ENCODE data around the gene SLC25A39. TPM values are rescaled to one million over a fixed set of nuclear protein-coding genes. Genes with fewer than 3 reads are reported as not detected.

SLC25A39 gene
- total and polyA plus RNA-seq, 2 of the 13 experiments (the other 11 are each of a cell fraction or from before 2014, with no cell fraction given), result 144 to 151 TPM

- TF ChIP-seq MNT (IDR thresholded peaks at IDR 0.05) (no peak), SOX5 (CRISPR knock-in tag; IDR thresholded peaks at IDR 0.05; ENCODE audit: borderline replicate concordance) (no peak), ZFP82 (CRISPR knock-in tag; IDR thresholded peaks at IDR 0.05; ENCODE audit: borderline replicate concordance) (no peak), ZNF414 (CRISPR knock-in tag; IDR thresholded peaks at IDR 0.05) (no peak), ELF1 (CRISPR knock-in tag; IDR thresholded peaks at IDR 0.05) (no peak), KLF6 (CRISPR knock-in tag; IDR thresholded peaks at IDR 0.05) (no peak)
These were observed 26.6 kb downstream of the SLC25A39 start (continued) for GRCh38 chr17:44297975-44298374.

- Histone ChIP-seq H3K9ac (ENCODE audit: insufficient read depth, low read depth, low read length) (no peak overlapping the region), H3K4me3 (replicated peaks in 1 of 3; ENCODE audit: insufficient read depth in 1 of 3, low read depth in 2 of 3, low read length in 3 of 3) (no peak overlapping the region), H3K27me3 (ENCODE audit: control insufficient read depth in 1 of 2, insufficient read depth in 2 of 2, low read length in 2 of 2) (peaks cover 0 to 24% of the 10 kb centered on the region in 2 experiments; a peak in 3 of 5 replicates), H3K27ac (ENCODE audit: extremely low read length, insufficient read depth, low read length) (no peak overlapping the region), H3K79me2 (ENCODE audit: insufficient read depth, low read length) (no peaks in the 10 kb centered on the region), H3K4me2 (ENCODE audit: low read depth, low read length) (no peak overlapping the region), H2AFZ (ENCODE audit: low read length) (no peak overlapping the region), H3K36me3 (replicated peaks in 1 of 2; ENCODE audit: control insufficient read depth in 1 of 2, insufficient read depth in 2 of 2, low read length in 2 of 2) (no peaks in the 10 kb centered on the region), H3K4me1 (ENCODE audit: insufficient read depth, low read length) (no peaks in the 10 kb centered on the region), H4K20me1 (ENCODE audit: insufficient read depth, low read length) (no peaks in the 10 kb centered on the region), H3K9me3 (ENCODE audit: low read length) (no peaks in the 10 kb centered on the region)
- ChIA-PET POLR2A (interaction anchor here (2.2 kb wide), 1 partner anchor 14 kb away, joined by 5 read pairs; no protein-coding TSS in a partner anchor), CTCF (ENCODE audit: low intra/inter-chr PET ratio, low total read pairs) (no interaction called here)
- no peak for DNase-seq (ENCODE audit: low spot score)
- intact Hi-C loops (cut with micrococcal nuclease; ENCODE audit: unreplicated experiment) (no loop called here), in situ Hi-C loops (cut with HindIII; ENCODE audit: extremely low pct_ligation_motif_present, low pct_unique_long_range_greater_than_20kb) (no loop called here)
- no peak for FAIRE-seq
- 25% methylated on average over 9 of the region's 9 CpGs for WGBS (ENCODE audit: low lambda C conversion rate)
- BruUV-seq (replicated peaks), result no TSS peak
- no peak for ATAC-seq
- TF ChIP-seq ZNF275 (CRISPR knock-in tag; IDR thresholded peaks at IDR 0.05; ENCODE audit: borderline replicate concordance) (no peak), THRA (CRISPR knock-in tag; IDR thresholded peaks at IDR 0.05; ENCODE audit: borderline replicate concordance) (no peak), TBX2 (CRISPR knock-in tag; IDR thresholded peaks at IDR 0.05; ENCODE audit: borderline replicate concordance) (no peak), ZNF580 (CRISPR knock-in tag; IDR thresholded peaks at IDR 0.05; ENCODE audit: borderline replicate concordance, low read depth) (no peak), TEAD2 (CRISPR knock-in tag; IDR thresholded peaks at IDR 0.05) (no peak), YY1 (IDR thresholded peaks at IDR 0.05; ENCODE audit: insufficient read depth, insufficient replicate concordance, low read depth, low read length) (no peak), ZBTB43 (CRISPR knock-in tag; conservative IDR thresholded peaks at IDR 0.05) (no peak), SMARCE1 (IDR thresholded peaks at IDR 0.05; ENCODE audit: borderline replicate concordance) (no peak), ZNF441 (CRISPR knock-in tag; IDR thresholded peaks at IDR 0.05; ENCODE audit: borderline replicate concordance) (no peak)
These were observed 31.0 kb downstream of the SLC25A39 start for GRCh38 chr17:44293509-44294226.
